GM12891 (cell line): ENCODE data around the gene SPTLC2.
A peak's percentile ranks its signal among the peaks of the same experiment; 100 is the strongest.
"Not testable (repeated sequence)": the region's sequence is repeated elsewhere in the genome, so short reads cannot be mapped to it uniquely, and the experiment has no call there.

Source experiments
- DNase-seq: peaks from one replicate; pipeline ENCODE4 v3.0.0; 2011; ENCODE audit warnings: low spot score; ENCODE audit not compliant: insufficient read length
- FAIRE-seq: peaks from 2 replicates; lab custom pipeline; 2011; peaks lifted over from hg19 to GRCh38; lab: Jason Lieb, UNC
- PAX5 ChIP-seq: IDR thresholded peaks from 2 replicates; pipeline ENCODE4 v1.6.1; 2011; ENCODE audit warnings: low read length, moderate library complexity, mild to moderate bottlenecking; ENCODE audit not compliant: insufficient read depth, severe bottlenecking
- POLR2A ChIP-seq: IDR thresholded peaks from 2 replicates; pipeline ENCODE4 v1.6.1; 2011; ENCODE audit warnings: low read depth, low read length, control low read depth
- POLR2AphosphoS5 ChIP-seq: IDR thresholded peaks from 2 replicates; pipeline ENCODE4 v1.6.1; 2011; ENCODE audit warnings: low read depth, low read length, control low read depth
- POU2F2 ChIP-seq: IDR thresholded peaks from 2 replicates; pipeline ENCODE4 v1.6.1; 2011; ENCODE audit warnings: low read depth, mild to moderate bottlenecking, control low read depth, low read length, moderate library complexity
- SPI1 ChIP-seq: IDR thresholded peaks from 2 replicates; pipeline ENCODE4 v1.6.1; 2011; ENCODE audit warnings: low read depth, low read length, control low read depth
- TAF1 ChIP-seq: IDR thresholded peaks from 2 replicates; pipeline ENCODE4 v1.6.1; 2011; ENCODE audit warnings: low read depth, low read length, control low read depth

The SPTLC2 gene

GRCh38 chr14:77543240-77543551 lies 73.2 kb downstream of the SPTLC2 start:
- no peak for DNase-seq
- TF ChIP-seq SPI1: no peak
- TF ChIP-seq PAX5: no peak
- no peak for TF ChIP-seq TAF1
- TF ChIP-seq POLR2AphosphoS5: no peak
- no peak for TF ChIP-seq POLR2A
- no peak for TF ChIP-seq POU2F2
- no peak for FAIRE-seq

- FAIRE-seq (no peak), DNase-seq (no peak)
Observed at GRCh38 chr14:77542421-77543239, 73.8 kb downstream of the SPTLC2 start.

GRCh38 chr14:77541905-77542304 lies 74.5 kb downstream of the SPTLC2 start:
- DNase-seq (no peak), FAIRE-seq (peak; percentile 43)
- no peak for TF ChIP-seq POLR2AphosphoS5
- TF ChIP-seq SPI1: no peak
- TF ChIP-seq POLR2A: no peak
- no peak for TF ChIP-seq POU2F2
- no peak for TF ChIP-seq TAF1
- TF ChIP-seq PAX5: no peak

More at GRCh38 chr14:77542421-77543239, 73.8 kb downstream of the SPTLC2 start:
- TF ChIP-seq POU2F2 (no peak), POLR2AphosphoS5 (no peak), POLR2A (no peak), TAF1 (no peak), SPI1 (no peak), PAX5 (no peak)

GRCh38 chr14:77536951-77537350 lies 79.5 kb downstream of the SPTLC2 start:
- FAIRE-seq, DNase-seq: not testable (repeated sequence)

- TF ChIP-seq POLR2AphosphoS5 (no peak), TAF1 (no peak), POLR2A (no peak), POU2F2 (no peak), PAX5 (no peak), SPI1 (no peak)
- no peak for FAIRE-seq
- no peak for DNase-seq
Observed at GRCh38 chr14:77531071-77531470, 85.4 kb downstream of the SPTLC2 start.

GRCh38 chr14:77529963-77530362 lies 86.5 kb downstream of the SPTLC2 start:
- TF ChIP-seq PAX5 (no peak), TAF1 (no peak), POLR2AphosphoS5 (no peak), POU2F2 (no peak), SPI1 (no peak), POLR2A (no peak)
- FAIRE-seq: no peak
- DNase-seq: no peak

GRCh38 chr14:77529213-77529612 lies 87.2 kb downstream of the SPTLC2 start:
- DNase-seq (no peak), FAIRE-seq (no peak)

GRCh38 chr14:77528701-77529100 lies 87.7 kb downstream of the SPTLC2 start:
- not testable (repeated sequence) for DNase-seq, FAIRE-seq

More at GRCh38 chr14:77529213-77529612, 87.2 kb downstream of the SPTLC2 start:
- TF ChIP-seq SPI1 (no peak), POLR2AphosphoS5 (no peak), PAX5 (no peak), POU2F2 (no peak), TAF1 (no peak), POLR2A (no peak)

- no peak for FAIRE-seq
- no peak for TF ChIP-seq TAF1
- no peak for TF ChIP-seq PAX5
- TF ChIP-seq POLR2A: no peak
- no peak for TF ChIP-seq SPI1
- no peak for TF ChIP-seq POLR2AphosphoS5
- no peak for TF ChIP-seq POU2F2
- no peak for DNase-seq
Observed at GRCh38 chr14:77526266-77526665, 90.2 kb downstream of the SPTLC2 start.

- TF ChIP-seq TAF1: no peak
- no peak for TF ChIP-seq POLR2AphosphoS5
- TF ChIP-seq PAX5: no peak
- no peak for TF ChIP-seq POU2F2
- no peak for TF ChIP-seq POLR2A
- no peak for TF ChIP-seq SPI1
- FAIRE-seq: peak; percentile 28
- DNase-seq: no peak
Observed at GRCh38 chr14:77524536-77524935, 91.9 kb downstream of the SPTLC2 start.
